PC-9 (cell line): Measurements from ENCODE around the gene SLC25A11. TPM values are rescaled to one million over a fixed set of nuclear protein-coding genes. Genes with fewer than 3 reads are reported as not detected.

Experiments used
- BruUV-seq: library from RNA; stranded (reverse); fragments of 400-500 nt; replicated peaks from 2 replicates; lab custom pipeline; 2021; lab: Mats Ljungman, UMichigan
- CTCF ChIA-PET: fragments of 300-600 bp; sonication (Branson Sonifier 250); formaldehyde crosslinking; loops from one replicate; lab custom pipeline; 2022; ENCODE audit warnings: antibody characterized with exemption; lab: Charles Lee
- POLR2A ChIA-PET: fragments of 300-600 bp; sonication (Branson Sonifier 250); formaldehyde crosslinking; loops from one replicate; lab custom pipeline; 2022; ENCODE audit warnings: antibody characterized with exemption; ENCODE audit not compliant: unreplicated experiment; lab: Charles Lee
- DNase-seq, 2 experiments: peaks; one replicate each; pipeline versions ENCODE4 v3.0.0 to v3.0.0-alpha.2; 2015 to 2022; ENCODE audit warnings: mixed read lengths in 1 of 2
- H2AFZ ChIP-seq: fragments of 200-600 bp; sonication (generic); 2 replicates; pipeline ENCODE4 v1.8.1; 2017; ENCODE audit warnings: antibody characterized with exemption
- H3F3A ChIP-seq: fragments of 200-600 bp; sonication (generic); 2 replicates; pipeline ENCODE4 v1.8.1; 2017; ENCODE audit warnings: antibody characterized with exemption, mild to moderate bottlenecking, low read depth; ENCODE audit not compliant: insufficient read depth
- H3K27ac ChIP-seq: fragments of 200-600 bp; sonication (generic); 2 replicates; pipeline ENCODE4 v1.6.1; 2016; ENCODE audit warnings: mixed run types
- H3K27me3 ChIP-seq: fragments of 200-600 bp; sonication (generic); 2 replicates; pipeline ENCODE4 v1.6.1; 2016; ENCODE audit warnings: low read depth, mixed run types; ENCODE audit not compliant: insufficient read depth
- H3K36me3 ChIP-seq: fragments of 200-600 bp; sonication (generic); 2 replicates; pipeline ENCODE4 v1.6.1; 2016; ENCODE audit warnings: low read depth, mixed run types
- H3K4me1 ChIP-seq: fragments of 200-600 bp; sonication (generic); replicated peaks from 2 replicates; pipeline ENCODE4 v1.6.1; 2016; ENCODE audit warnings: mixed run types; ENCODE audit not compliant: insufficient read depth
- H3K4me2 ChIP-seq: fragments of 200-600 bp; sonication (generic); 2 replicates; pipeline ENCODE4 v1.6.1; 2017; ENCODE audit warnings: mixed run types
- H3K4me3 ChIP-seq: fragments of 200-600 bp; sonication (generic); 2 replicates; pipeline ENCODE4 v1.6.1; 2016; ENCODE audit warnings: mixed run types
- H3K79me2 ChIP-seq: fragments of 200-600 bp; sonication (generic); 2 replicates; pipeline ENCODE4 v1.6.1; 2017; ENCODE audit warnings: low read depth, mixed run types
- H3K9me2 ChIP-seq: fragments of 200-600 bp; sonication (generic); 2 replicates; pipeline ENCODE4 v1.8.1; 2017; ENCODE audit warnings: mild to moderate bottlenecking; ENCODE audit not compliant: insufficient read depth
- H3K9me3 ChIP-seq: fragments of 200-600 bp; sonication (generic); 2 replicates; pipeline ENCODE4 v1.8.1; 2016; ENCODE audit warnings: low read depth; ENCODE audit not compliant: insufficient read depth
- H4K20me1 ChIP-seq: fragments of 200-600 bp; sonication (generic); 2 replicates; pipeline ENCODE4 v1.8.1; 2017; ENCODE audit not compliant: insufficient read depth
- CTCF ChIP-seq: fragments of 200-600 bp; sonication (generic); conservative IDR thresholded peaks from 2 replicates; pipeline ENCODE4 v1.6.1; 2017; ENCODE audit warnings: mixed run types, antibody characterized with exemption, mild to moderate bottlenecking, moderate library complexity
- EZH2 ChIP-seq: fragments of 200-600 bp; sonication (generic); IDR thresholded peaks from 2 replicates; pipeline ENCODE4 v1.8.0; 2017; ENCODE audit warnings: antibody characterized with exemption, low read depth
- intact Hi-C: fragments of 100-400 bp; cut with micrococcal nuclease; formaldehyde crosslinking; loops from one replicate; pipeline ENCODE4 v1.10.0; 2022; ENCODE audit not compliant: unreplicated experiment
- total RNA-seq: library from RNA; stranded (reverse); gene quantifications from 2 replicates; pipeline ENCODE4 v1.2.3, GENCODE V29; 2021

The SLC25A11 gene
- total RNA-seq, 1 experiment from 2014 or later: 56.2 TPM

GRCh38 chr17:4948166-4948930 lies 8.5 kb upstream of the SLC25A11 start, which contains the start of gene PFN1:
Gene PFN1, minus strand, starts transcription at chr17:4948530. Its CDS starts 136 bp downstream, at chr17:4948394.
- H3K4me1 ChIP-seq: peaks cover 39% of the 10 kb centered on the region
- no peak for TF ChIP-seq EZH2
- no peak for TF ChIP-seq CTCF
- no peaks in the 10 kb centered on the region for H3K27me3 ChIP-seq
- H3K79me2 ChIP-seq: peaks cover 57% of the 10 kb centered on the region
- H3K4me3 ChIP-seq: peak within 1 kb of the TSS; percentile 99
- peaks cover 25% of the 10 kb centered on the region for H3K36me3 ChIP-seq
- POLR2A ChIA-PET: interaction anchor here (0.6 to 3.0 kb wide), 6 partner anchors 8 to 158 kb away, joined by 3 to 42 read pairs (median 4); partner anchors contain the start of genes RNF167, SLC25A11 and SPAG7
- peaks cover 39% of the 10 kb centered on the region for H4K20me1 ChIP-seq
- H3F3A ChIP-seq: peaks cover 84% of the 10 kb centered on the region
- no TSS peak for BruUV-seq
- no peaks in the 10 kb centered on the region for H3K9me3 ChIP-seq
- no peaks in the 10 kb centered on the region for H3K9me2 ChIP-seq
- peak within 1 kb of the TSS; percentile 99 for H3K27ac ChIP-seq
- peak within 1 kb of the TSS; percentile 84 for H3K4me2 ChIP-seq
- peak within 1 kb of the TSS; percentile 78 for H2AFZ ChIP-seq
- DNase-seq: peak; percentile 82 to 89
- CTCF ChIA-PET: interaction anchor here (0.6 kb wide), 2 partner anchors 40 to 156 kb away, joined by 3 read pairs; no protein-coding TSS in a partner anchor
- intact Hi-C loops: loop anchor here (1.0 to 10.0 kb wide), 3 partner anchors 40 to 114 kb away; partner anchors contain the start of genes INCA1, KIF1C and MINK1

DNA sequence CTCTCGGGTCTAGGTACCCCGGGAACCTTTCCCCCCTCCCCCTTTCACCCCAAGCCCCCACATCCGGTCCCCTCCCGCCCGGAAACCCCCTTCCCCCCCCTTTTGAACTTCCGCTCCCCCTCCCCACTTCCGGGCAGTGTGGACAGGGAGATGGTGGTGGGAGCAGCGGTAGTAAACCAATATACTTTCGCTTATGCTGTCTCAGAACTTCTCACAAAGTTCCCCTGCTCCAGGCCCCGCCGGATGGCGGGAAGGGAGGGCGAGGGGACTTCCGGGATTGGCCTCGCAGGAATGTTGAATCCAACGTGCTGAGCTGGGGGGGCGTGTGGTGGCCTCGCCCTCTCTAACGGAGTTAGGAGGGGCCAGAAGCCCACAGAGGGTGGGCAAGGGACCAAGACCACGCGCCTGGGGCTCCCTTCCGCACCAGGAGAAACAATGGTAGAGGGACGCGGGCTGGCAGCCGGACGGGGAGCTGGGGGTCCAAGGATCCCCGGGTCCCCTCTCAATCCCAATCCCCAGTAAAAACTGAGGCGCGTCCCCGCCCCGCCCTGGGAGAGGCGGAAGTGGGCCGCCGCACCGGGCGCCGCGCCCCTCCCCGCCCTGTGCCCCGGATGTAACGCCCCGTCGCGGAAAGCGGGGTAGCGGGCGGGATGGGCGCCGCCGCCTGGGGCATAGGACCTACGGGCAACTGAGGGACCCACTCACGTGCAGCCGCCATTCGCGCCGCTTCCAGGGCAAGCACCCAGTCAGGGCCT lies 7.7 kb upstream of the SLC25A11 start:
- Histone ChIP-seq H2AFZ (peak overlapping the region; percentile 78; the same call in 1 of the 2 replicates), H3F3A (peaks cover 85% of the 10 kb centered on the region), H3K4me1 (peaks cover 39% of the 10 kb centered on the region), H3K79me2 (peaks cover 65% of the 10 kb centered on the region), H3K9me2 (no peaks in the 10 kb centered on the region), H3K4me2 (peak overlapping the region; percentile 84), H4K20me1 (peaks cover 39% of the 10 kb centered on the region), H3K27me3 (no peaks in the 10 kb centered on the region), H3K9me3 (no peaks in the 10 kb centered on the region), H3K27ac (peak overlapping the region; percentile 99), H3K36me3 (peaks cover 28% of the 10 kb centered on the region), H3K4me3 (peak overlapping the region; percentile 99)
- ChIA-PET CTCF (interaction anchor here (0.6 kb wide), 1 partner anchor 39 kb away, joined by 3 read pairs; no protein-coding TSS in a partner anchor), POLR2A (interaction anchor here (0.6 to 3.0 kb wide), 4 partner anchors 7 to 157 kb away, joined by 3 to 42 read pairs (median 8); partner anchors contain the start of genes RNF167, SLC25A11 and SPAG7)
- no TSS peak for BruUV-seq
- intact Hi-C loops: loop anchor here (1.0 to 10.0 kb wide), 3 partner anchors 39 to 113 kb away; partner anchors contain the start of genes INCA1, KIF1C and MINK1
- peak in 1 of 2 experiments; percentile 58 for DNase-seq
- TF ChIP-seq CTCF: no peak
- no peak for TF ChIP-seq EZH2

GRCh38 chr17:4947010-4947410 lies 7.2 kb upstream of the SLC25A11 start:
- DNase-seq: no peak
- Histone ChIP-seq H3F3A (peaks cover 90% of the 10 kb centered on the region), H3K4me1 (peaks cover 39% of the 10 kb centered on the region), H3K27ac (peak overlapping the region; percentile 99), H3K36me3 (peaks cover 29% of the 10 kb centered on the region), H3K79me2 (peaks cover 71% of the 10 kb centered on the region), H3K4me3 (peak overlapping the region; percentile 99), H3K27me3 (no peaks in the 10 kb centered on the region), H2AFZ (no peak overlapping the region), H3K9me2 (no peaks in the 10 kb centered on the region), H4K20me1 (peaks cover 39% of the 10 kb centered on the region), H3K4me2 (peak overlapping the region; percentile 84), H3K9me3 (no peaks in the 10 kb centered on the region)
- intact Hi-C loops: loop anchor here (10.0 kb wide), 1 partner anchor 112 kb away; the partner anchor contains the start of gene MINK1
- BruUV-seq: no TSS peak
- TF ChIP-seq CTCF (no peak), EZH2 (no peak)
- ChIA-PET CTCF (no interaction called here), POLR2A (interaction anchor here (3.0 kb wide), 1 partner anchor 21 kb away, joined by 42 read pairs; the partner anchor contains the start of gene SPAG7)
